GM21390 (cell line): ENCODE data around the gene IL19.

ENCODE experiments used
- ATAC-seq: cut with Tn5 transposase; IDR thresholded peaks from one replicate; pipeline ENCODE4 v1.9.1; 2021; ENCODE audit not compliant: unreplicated experiment

The IL19 gene

GRCh38 chr1:206885341-206886060 is 114.9 kb downstream of the IL19 start:
- no peak for ATAC-seq

GRCh38 chr1:206886831-206887230 is 116.3 kb downstream of the IL19 start:
- ATAC-seq: no peak

- ATAC-seq: no peak
Measured at GRCh38 chr1:206887701-206888100, 117.1 kb downstream of the IL19 start.

- ATAC-seq: no peak
Measured at GRCh38 chr1:206890125-206891060, 119.8 kb downstream of the IL19 start.

GRCh38 chr1:206891412-206891811 is 120.8 kb downstream of the IL19 start:
- no peak for ATAC-seq
